ENCODE data around the gene NTNG1.

DNA sequence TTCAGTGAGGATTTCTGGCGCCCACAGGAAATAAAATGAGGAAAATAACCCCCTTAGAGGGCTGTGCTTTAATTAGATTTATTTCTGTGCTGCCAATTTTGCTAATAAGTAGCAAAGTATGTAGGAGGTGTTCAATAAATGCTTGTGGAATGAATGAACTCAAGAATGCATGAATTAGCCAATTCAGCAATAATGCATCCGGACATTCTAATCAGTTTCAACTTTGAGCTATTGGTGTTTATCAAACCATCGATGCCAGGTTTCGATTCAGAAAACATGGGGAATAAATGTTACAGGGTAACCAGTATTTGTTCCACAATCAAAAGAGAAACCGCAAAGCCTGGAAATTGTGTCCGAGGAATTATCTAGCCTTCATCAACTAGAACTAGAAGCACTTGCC lies 353.2 kb downstream of the NTNG1 start:
- no peak for TF ChIP-seq ZNF384 (IDR thresholded peaks at IDR 0.05)
- no peak for TF ChIP-seq SUZ12 (IDR thresholded peaks at IDR 0.05)
- TF ChIP-seq FOXK2 (IDR thresholded peaks at IDR 0.05): no peak
- TF ChIP-seq CTBP1 (IDR thresholded peaks at IDR 0.05; ENCODE audit: borderline replicate concordance): no peak
- TF ChIP-seq NFRKB (IDR thresholded peaks at IDR 0.05): no peak

Data from HEK293T (cell line).